GM18870 (cell line): ENCODE data around the gene ANKRD36.
"Not testable (repeated sequence)": the region's sequence is repeated elsewhere in the genome, so short reads cannot be mapped to it uniquely, and the experiment has no call there.

ENCODE experiments used
- ATAC-seq: cut with Tn5 transposase; IDR thresholded peaks from one replicate; pipeline ENCODE4 v1.9.1; 2021; ENCODE audit warnings: moderate library complexity; ENCODE audit not compliant: unreplicated experiment

ANKRD36 gene

GRCh38 chr2:97276232-97276798, 163.4 kb downstream of the ANKRD36 start:
- not testable (repeated sequence) for ATAC-seq

- ATAC-seq: not testable (repeated sequence)
Observed at GRCh38 chr2:97285187-97285586, 172.2 kb downstream of the ANKRD36 start.

GRCh38 chr2:97293687-97294086, 180.7 kb downstream of the ANKRD36 start:
- not testable (repeated sequence) for ATAC-seq
